ENCODE results near the gene HSD11B1. TPM values are rescaled to one million over a fixed set of nuclear protein-coding genes. Genes with fewer than 3 reads are reported as not detected.

HSD11B1 gene
- total RNA-seq, 1 donor from 2014 or later, result 4.3 TPM

GRCh38 chr1:209717818-209718217 is 13.2 kb downstream of the HSD11B1 start:
- intact Hi-C loops (cut with DNase I), result no loop called here

GRCh38 chr1:209720326-209720725 is 15.7 kb downstream of the HSD11B1 start:
- peak; percentile 77 for ATAC-seq

More at GRCh38 chr1:209717818-209718217, 13.2 kb downstream of the HSD11B1 start:
- DNase-seq (ENCODE audit: missing footprints) (no peak), ATAC-seq (peak; percentile 49)

GRCh38 chr1:209720826-209721225 is 16.2 kb downstream of the HSD11B1 start:
- intact Hi-C loops (cut with DNase I), result no loop called here
- ATAC-seq, result no peak
- no peak for DNase-seq (ENCODE audit: missing footprints)

More at GRCh38 chr1:209720326-209720725, 15.7 kb downstream of the HSD11B1 start:
- no peak for DNase-seq (ENCODE audit: missing footprints)
- intact Hi-C loops (cut with DNase I), result no loop called here

- DNase-seq (ENCODE audit: missing footprints) (no peak), ATAC-seq (no peak)
- intact Hi-C loops (cut with DNase I), result no loop called here
These were observed 16.7 kb downstream of the HSD11B1 start for GRCh38 chr1:209721323-209721722.

- ATAC-seq, result no peak
- intact Hi-C loops (cut with DNase I), result no loop called here
- DNase-seq (ENCODE audit: missing footprints), result no peak
These were observed 18.6 kb downstream of the HSD11B1 start for GRCh38 chr1:209723265-209723664.

- DNase-seq (ENCODE audit: missing footprints), result no peak
- ATAC-seq, result no peak
- intact Hi-C loops (cut with DNase I), result no loop called here
These were observed 19.4 kb downstream of the HSD11B1 start for GRCh38 chr1:209723756-209724693.

GRCh38 chr1:209727286-209727685 is 22.6 kb downstream of the HSD11B1 start:
- intact Hi-C loops (cut with DNase I), result no loop called here
- ATAC-seq (no peak), DNase-seq (ENCODE audit: missing footprints) (no peak)

GRCh38 chr1:209727785-209728184 is 23.1 kb downstream of the HSD11B1 start:
- ATAC-seq, result no peak
- intact Hi-C loops (cut with DNase I), result no loop called here
- no peak for DNase-seq (ENCODE audit: missing footprints)

GRCh38 chr1:209728466-209728865 is 23.8 kb downstream of the HSD11B1 start:
- ATAC-seq (peak; percentile 84), DNase-seq (ENCODE audit: missing footprints) (no peak)
- intact Hi-C loops (cut with DNase I), result no loop called here

GRCh38 chr1:209729436-209729835 is 24.8 kb downstream of the HSD11B1 start:
- ATAC-seq (no peak), DNase-seq (ENCODE audit: missing footprints) (no peak)
- intact Hi-C loops (cut with DNase I), result no loop called here

GRCh38 chr1:209732725-209733124 is 28.1 kb downstream of the HSD11B1 start:
- intact Hi-C loops (cut with DNase I), result no loop called here
- no peak for DNase-seq (ENCODE audit: missing footprints)
- ATAC-seq, result no peak

GRCh38 chr1:209733409-209734192 is 29.0 kb downstream of the HSD11B1 start:
- intact Hi-C loops (cut with DNase I), result no loop called here
- DNase-seq (ENCODE audit: missing footprints), result no peak
- ATAC-seq, result peak; percentile 72

GRCh38 chr1:209736490-209737117 is 32.0 kb downstream of the HSD11B1 start:
- no peak for ATAC-seq
- intact Hi-C loops (cut with DNase I), result no loop called here
- DNase-seq (ENCODE audit: missing footprints), result no peak

- intact Hi-C loops (cut with DNase I), result no loop called here
- no peak for DNase-seq (ENCODE audit: missing footprints)
- no peak for ATAC-seq
These were observed 32.5 kb downstream of the HSD11B1 start for GRCh38 chr1:209737118-209737505.

GRCh38 chr1:209738270-209738669 is 33.6 kb downstream of the HSD11B1 start:
- intact Hi-C loops (cut with DNase I), result no loop called here
- no peak for DNase-seq (ENCODE audit: missing footprints)
- ATAC-seq, result no peak

- ATAC-seq (no peak), DNase-seq (ENCODE audit: missing footprints) (no peak)
- intact Hi-C loops (cut with DNase I), result no loop called here
These were observed 36.5 kb downstream of the HSD11B1 start for GRCh38 chr1:209741193-209741592.

GRCh38 chr1:209741889-209742288 is 37.2 kb downstream of the HSD11B1 start:
- peak; percentile 85 for ATAC-seq
- no peak for DNase-seq (ENCODE audit: missing footprints)
- intact Hi-C loops (cut with DNase I), result loop anchor here (2.0 kb wide), 1 partner anchor 99 kb away; no protein-coding TSS in a partner anchor

GRCh38 chr1:209742409-209743144 is 37.9 kb downstream of the HSD11B1 start:
- peak; percentile 65 for ATAC-seq
- intact Hi-C loops (cut with DNase I), result loop anchor here (2.0 kb wide), 1 partner anchor 100 kb away; no protein-coding TSS in a partner anchor
- no peak for DNase-seq (ENCODE audit: missing footprints)

- intact Hi-C loops (cut with DNase I), result loop anchor here (2.0 kb wide), 1 partner anchor 100 kb away; no protein-coding TSS in a partner anchor
- DNase-seq (ENCODE audit: missing footprints) (peak; percentile 72), ATAC-seq (peak; percentile 22)
These were observed 38.5 kb downstream of the HSD11B1 start for GRCh38 chr1:209743145-209743482.
